HG03457 (cell line): ENCODE results near the gene BCL6.
A peak's percentile ranks its signal among the peaks of the same experiment; 100 is the strongest.

ENCODE experiments used
- ATAC-seq: cut with Tn5 transposase; IDR thresholded peaks from one replicate; pipeline ENCODE4 v1.9.1; 2021; ENCODE audit warnings: moderate number of reproducible peaks; ENCODE audit not compliant: unreplicated experiment

The BCL6 gene

GRCh38 chr3:187763850-187764648, 18.8 kb upstream of the BCL6 start:
- ATAC-seq, result no peak

GRCh38 chr3:187762792-187763191, 17.5 kb upstream of the BCL6 start:
- ATAC-seq, result no peak

GRCh38 chr3:187759601-187760000, 14.3 kb upstream of the BCL6 start:
- ATAC-seq, result no peak

- no peak for ATAC-seq
Measured at GRCh38 chr3:187758318-187758955, 13.2 kb upstream of the BCL6 start.

GRCh38 chr3:187753516-187753915, 8.2 kb upstream of the BCL6 start:
- ATAC-seq, result no peak

- no peak for ATAC-seq
Measured at GRCh38 chr3:187750513-187751123, 5.3 kb upstream of the BCL6 start.

- no peak for ATAC-seq
Measured at GRCh38 chr3:187750006-187750512, 4.8 kb upstream of the BCL6 start.

- peak; percentile 38 for ATAC-seq
Measured at GRCh38 chr3:187748050-187748481, 2.8 kb upstream of the BCL6 start.

- ATAC-seq, result no peak
Measured at GRCh38 chr3:187747506-187747905, 2.2 kb upstream of the BCL6 start.

- ATAC-seq, result no peak
Measured at GRCh38 chr3:187746442-187747281, 1.4 kb upstream of the BCL6 start.

GRCh38 chr3:187746059-187746441, 782 bp upstream of the BCL6 start:
- ATAC-seq, result no peak

GRCh38 chr3:187744169-187745151, 808 bp downstream of the BCL6 start:
- ATAC-seq, result no peak

GRCh38 chr3:187743195-187744141, 1.8 kb downstream of the BCL6 start:
- ATAC-seq, result no peak

- no peak for ATAC-seq
Measured at GRCh38 chr3:187742351-187743171, 2.7 kb downstream of the BCL6 start.

- no peak for ATAC-seq
Measured at GRCh38 chr3:187741403-187742350, 3.6 kb downstream of the BCL6 start.
